Stimulated activated CD4-positive, alpha-beta T cell treated with anti-CD3 and anti-CD28 coated beads, TNF-alpha, amount 100 ng/mL, for 4 hours (primary cell): ENCODE data around the gene CDCP2.
"Not testable (repeated sequence)": the region's sequence is repeated elsewhere in the genome, so short reads cannot be mapped to it uniquely, and the experiment has no call there.

ENCODE experiments used
- DNase-seq, 3 experiments: peaks; one replicate each; pipeline ENCODE4 v3.0.0-alpha.2; 2020; ENCODE audit warnings: low read depth in 3 of 3

Gene CDCP2

GRCh38 chr1:54168206-54168965, 15.6 kb upstream of the CDCP2 start:
- no peak for DNase-seq

- DNase-seq, result no peak
Observed at GRCh38 chr1:54167422-54168139, 14.8 kb upstream of the CDCP2 start.

GRCh38 chr1:54166357-54166756, 13.6 kb upstream of the CDCP2 start:
- not testable (repeated sequence) for DNase-seq

GRCh38 chr1:54165146-54165545, 12.3 kb upstream of the CDCP2 start:
- no peak for DNase-seq

GRCh38 chr1:54163573-54163972, 10.8 kb upstream of the CDCP2 start:
- DNase-seq, result no peak

- no peak for DNase-seq
Observed at GRCh38 chr1:54163051-54163450, 10.3 kb upstream of the CDCP2 start.

GRCh38 chr1:54161495-54162168, 8.8 kb upstream of the CDCP2 start:
- DNase-seq, result no peak

GRCh38 chr1:54160351-54160750, 7.6 kb upstream of the CDCP2 start:
- no peak for DNase-seq

GRCh38 chr1:54159733-54160316, 7.0 kb upstream of the CDCP2 start:
- DNase-seq, result no peak

GRCh38 chr1:54158071-54158470, 5.3 kb upstream of the CDCP2 start:
- no peak for DNase-seq

GRCh38 chr1:54157401-54157800, 4.6 kb upstream of the CDCP2 start:
- no peak for DNase-seq

- DNase-seq, result no peak
Observed at GRCh38 chr1:54156986-54157385, 4.2 kb upstream of the CDCP2 start.

GRCh38 chr1:54156201-54156600, 3.4 kb upstream of the CDCP2 start:
- no peak for DNase-seq

GRCh38 chr1:54153535-54154439, 987 bp upstream of the CDCP2 start:
- DNase-seq, result no peak

GRCh38 chr1:54151013-54151412, 1.8 kb downstream of the CDCP2 start:
- DNase-seq, result no peak

GRCh38 chr1:54149734-54150133, 3.1 kb downstream of the CDCP2 start:
- no peak for DNase-seq

GRCh38 chr1:54144366-54144765, 8.4 kb downstream of the CDCP2 start:
- DNase-seq, result no peak

GRCh38 chr1:54142146-54142900, 10.5 kb downstream of the CDCP2 start:
- no peak for DNase-seq

- no peak for DNase-seq
Observed at GRCh38 chr1:54139711-54140110, 13.1 kb downstream of the CDCP2 start.

GRCh38 chr1:54138994-54139393, 13.8 kb downstream of the CDCP2 start:
- no peak for DNase-seq
